Retinal pigment epithelial cell (primary cell): ENCODE results near the gene MS4A10.

Experiments used
- DNase-seq: peaks from one replicate; pipeline ENCODE4 v3.0.0-alpha.2; 2010; ENCODE audit warnings: low read depth
- H3K4me3 ChIP-seq: 2 replicates; pipeline ENCODE4 v1.5.1; 2011; ENCODE audit warnings: mild to moderate bottlenecking, low read length, control low read depth, moderate library complexity
- CTCF ChIP-seq: conservative IDR thresholded peaks from 2 replicates; pipeline ENCODE4 v1.5.1; 2011; ENCODE audit warnings: low read depth, low read length, control low read depth, inconsistent platforms

The MS4A10 gene

GRCh38 chr11:60785136-60785535 lies at the start of gene MS4A10:
Gene MS4A10, plus strand, starts transcription at chr11:60785333. Its CDS starts 5,003 bp downstream, at chr11:60790336.
- no peak for DNase-seq
- no peak for TF ChIP-seq CTCF
- H3K4me3 ChIP-seq: no peak within 1 kb of the TSS

GRCh38 chr11:60739114-60739513 lies 46.0 kb upstream of the MS4A10 start:
- TF ChIP-seq CTCF: no peak

GRCh38 chr11:60740573-60740972 lies 44.6 kb upstream of the MS4A10 start:
- DNase-seq: no peak
- H3K4me3 ChIP-seq: no peak overlapping the region
- no peak for TF ChIP-seq CTCF

More at GRCh38 chr11:60739114-60739513, 46.0 kb upstream of the MS4A10 start:
- DNase-seq: no peak
- H3K4me3 ChIP-seq: no peak overlapping the region

- no peak for TF ChIP-seq CTCF
- H3K4me3 ChIP-seq: no peak overlapping the region
These were observed 43.7 kb upstream of the MS4A10 start for GRCh38 chr11:60741421-60741820.

GRCh38 chr11:60743058-60743457 lies 42.1 kb upstream of the MS4A10 start:
- no peak for TF ChIP-seq CTCF
- DNase-seq: no peak
- H3K4me3 ChIP-seq: no peak overlapping the region

More at GRCh38 chr11:60741421-60741820, 43.7 kb upstream of the MS4A10 start:
- no peak for DNase-seq

GRCh38 chr11:60744114-60744513 lies 41.0 kb upstream of the MS4A10 start:
- DNase-seq: no peak
- no peak for TF ChIP-seq CTCF

GRCh38 chr11:60747359-60747873 lies 37.7 kb upstream of the MS4A10 start:
- DNase-seq: no peak
- H3K4me3 ChIP-seq: no peak overlapping the region
- no peak for TF ChIP-seq CTCF

More at GRCh38 chr11:60744114-60744513, 41.0 kb upstream of the MS4A10 start:
- H3K4me3 ChIP-seq: no peak overlapping the region
